ENCODE data around the gene GRAMD1C. TPM values are rescaled to one million over a fixed set of nuclear protein-coding genes. Genes with fewer than 3 reads are reported as not detected.

Gene GRAMD1C
- total and polyA plus RNA-seq, 9 of the 15 experiments (the other 6 are each of a cell fraction or from before 2014, with no cell fraction given) = not detected

DNA sequence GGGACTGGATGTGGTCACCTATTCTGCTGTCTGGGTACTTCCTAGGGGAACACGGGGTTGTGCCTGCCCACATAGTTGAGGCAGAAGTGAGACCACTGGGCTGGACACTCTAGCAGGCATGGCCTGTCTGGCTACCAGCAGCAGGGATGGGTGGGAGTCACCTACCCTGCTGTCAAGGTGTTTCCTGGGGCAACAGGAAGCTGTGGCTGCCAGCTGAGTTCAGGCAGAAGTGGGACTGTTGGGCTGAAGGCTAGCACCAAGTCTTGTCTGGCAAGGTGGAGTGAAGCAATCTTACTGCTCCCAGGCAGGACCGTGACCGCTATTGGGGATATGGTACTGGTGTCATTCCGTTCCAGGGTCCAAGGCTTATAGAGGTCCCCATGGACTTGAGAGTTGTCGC lies 89.0 kb downstream of the GRAMD1C start (continued):
- no peak for TF ChIP-seq BDP1 (IDR thresholded peaks at IDR 0.05; ENCODE audit: insufficient read depth, insufficient read length)
- TF ChIP-seq, protein P1, sequence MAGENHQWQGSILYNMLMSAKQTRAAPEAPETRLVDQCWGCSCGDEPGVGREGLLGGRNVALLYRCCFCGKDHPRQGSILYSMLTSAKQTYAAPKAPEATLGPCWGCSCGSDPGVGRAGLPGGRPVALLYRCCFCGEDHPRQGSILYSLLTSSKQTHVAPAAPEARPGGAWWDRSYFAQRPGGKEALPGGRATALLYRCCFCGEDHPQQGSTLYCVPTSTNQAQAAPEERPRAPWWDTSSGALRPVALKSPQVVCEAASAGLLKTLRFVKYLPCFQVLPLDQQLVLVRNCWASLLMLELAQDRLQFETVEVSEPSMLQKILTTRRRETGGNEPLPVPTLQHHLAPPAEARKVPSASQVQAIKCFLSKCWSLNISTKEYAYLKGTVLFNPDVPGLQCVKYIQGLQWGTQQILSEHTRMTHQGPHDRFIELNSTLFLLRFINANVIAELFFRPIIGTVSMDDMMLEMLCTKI (IDR thresholded peaks at IDR 0.05; ENCODE audit: partially characterized antibody) = no peak

DNA sequence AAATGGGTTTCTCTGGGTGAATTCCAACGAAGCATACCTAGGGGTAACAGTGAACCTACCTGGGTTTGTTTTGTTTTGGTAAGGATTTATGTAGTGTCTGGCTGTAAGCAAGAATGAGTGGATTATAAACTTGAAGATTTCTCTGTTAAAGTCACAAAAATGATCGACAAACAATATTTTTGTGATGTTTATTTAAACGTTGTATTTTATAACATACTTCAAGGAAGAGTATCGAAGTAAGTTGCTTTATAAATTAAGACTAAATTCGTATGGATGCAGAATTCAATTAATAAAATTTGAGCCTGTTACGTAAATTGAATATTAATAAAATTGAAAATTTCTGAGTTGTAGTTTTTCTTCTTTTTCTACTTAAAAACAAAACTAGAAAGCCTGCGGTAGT lies 108.2 kb downstream of the GRAMD1C start:
- no peak for DNase-seq (ENCODE audit: extremely low read depth in 1 of 4, low spot score in 3 of 4)
- no peak overlapping the region; a peak in 1 of 4 replicates for H3K9ac ChIP-seq (ENCODE audit: insufficient read depth in 1 of 2, low read depth in 2 of 2, low read length in 2 of 2)
- FAIRE-seq = no peak
- in situ Hi-C loops (cut with MboI) = no loop called here
- no peak for ATAC-seq
- H3K9me1 ChIP-seq (ENCODE audit: control insufficient read depth, insufficient read depth, low read length) = no peaks in the 10 kb centered on the region
- 39% methylated on average over 7 of the region's 7 CpGs for WGBS (ENCODE audit: insufficient coverage, low coverage, missing lambda C conversion rate)
- TF ChIP-seq BACH1 (tag; IDR thresholded peaks at IDR 0.05) = no peak
- POLR2A ChIA-PET = no interaction called here
- no peaks in the 10 kb centered on the region for H3K9me3 ChIP-seq (replicated peaks; ENCODE audit: control insufficient read depth, insufficient read depth, low read depth, low read length)
- no peak overlapping the region for H3K27ac ChIP-seq (ENCODE audit: extremely low read depth, low read depth, low read length)
- no peaks in the 10 kb centered on the region for H3K36me3 ChIP-seq (ENCODE audit: control insufficient read depth, insufficient read depth, low read length)
- no TSS peak for BruUV-seq (replicated peaks)
- intact Hi-C loops (cut with micrococcal nuclease) = no loop called here
- peak overlapping the region; percentile 69; the same call in 1 of the 2 replicates for H2AFZ ChIP-seq (ENCODE audit: low read depth, low read length)
- H3K79me2 ChIP-seq (ENCODE audit: control insufficient read depth, insufficient read depth, low read length) = no peaks in the 10 kb centered on the region
- no peak overlapping the region for H3K4me3 ChIP-seq
- no peaks in the 10 kb centered on the region for H4K20me1 ChIP-seq (replicated peaks; ENCODE audit: control insufficient read depth, insufficient read depth, low read length)
- no peak overlapping the region for H3K4me2 ChIP-seq (ENCODE audit: insufficient read depth, low read length)
- H3K4me1 ChIP-seq (replicated peaks in 1 of 2; ENCODE audit: control insufficient read depth in 2 of 2, insufficient read depth in 2 of 2, low read length in 2 of 2) = peaks cover 0 to 15% of the 10 kb centered on the region in 2 experiments; a peak in 3 of 5 replicates
- peaks cover 5 to 9% of the 10 kb centered on the region in 2 experiments; a peak in 4 of 5 replicates for H3K27me3 ChIP-seq (ENCODE audit: control insufficient read depth in 2 of 2, insufficient read depth in 2 of 2, low read length in 2 of 2)
- CTCF ChIA-PET (ENCODE audit: low intra/inter-chr PET ratio) = no interaction called here
